ENCODE data around the gene PHF12.

- TF ChIP-seq NFIC (IDR thresholded peaks at IDR 0.05) (peak; percentile 57), MAX (IDR thresholded peaks at IDR 0.05) (no peak)
Observed at GRCh38 chr17:28989028-28989427, 37.7 kb upstream of the PHF12 start.
